Lower lobe of right lung (tissue), 2 donors: ENCODE data around the gene SORL1-AS1.

Source experiments
- ATAC-seq, 2 donors: fragments of 200-7000 bp; cut with Tn5 transposase; one replicate each; pipeline ENCODE4 v1.9.1; 2020 to 2022; ENCODE audit warnings: mild to moderate bottlenecking in 2 of 2, moderate library complexity in 2 of 2
- DNase-seq: peaks from one replicate; pipeline ENCODE4 v3.0.0-alpha.2; 2020
- H3K27ac ChIP-seq: fragments of 200-600 bp; one replicate; pipeline ENCODE4 v1.8.0; 2022
- H3K27me3 ChIP-seq: fragments of 200-600 bp; one replicate; pipeline ENCODE4 v1.8.0; 2022; ENCODE audit warnings: low read depth
- H3K36me3 ChIP-seq: fragments of 200-600 bp; one replicate; pipeline ENCODE4 v1.8.0; 2022; ENCODE audit warnings: mild to moderate bottlenecking
- H3K4me1 ChIP-seq: fragments of 200-600 bp; one replicate; pipeline ENCODE4 v1.8.0; 2022
- H3K4me3 ChIP-seq: fragments of 200-600 bp; one replicate; pipeline ENCODE4 v1.8.0; 2022; ENCODE audit warnings: mild to moderate bottlenecking
- H3K9me3 ChIP-seq: fragments of 200-600 bp; one replicate; pipeline ENCODE4 v1.8.0; 2022
- intact Hi-C: fragments of 100-400 bp; cut with DNase I; formaldehyde crosslinking; loops from one replicate; pipeline ENCODE4 v1.11.0; 2022
- TF ChIP-seq, protein P1 (sequence below): fragments of 200-600 bp; IDR thresholded peaks from one replicate; pipeline ENCODE4 v1.8.0; 2022; ENCODE audit warnings: antibody characterized with exemption, mild to moderate bottlenecking
- donor health status: DM: no; HTN: yes; CAD: no; lungs with severe emphysema.

Gene SORL1-AS1

DNA sequence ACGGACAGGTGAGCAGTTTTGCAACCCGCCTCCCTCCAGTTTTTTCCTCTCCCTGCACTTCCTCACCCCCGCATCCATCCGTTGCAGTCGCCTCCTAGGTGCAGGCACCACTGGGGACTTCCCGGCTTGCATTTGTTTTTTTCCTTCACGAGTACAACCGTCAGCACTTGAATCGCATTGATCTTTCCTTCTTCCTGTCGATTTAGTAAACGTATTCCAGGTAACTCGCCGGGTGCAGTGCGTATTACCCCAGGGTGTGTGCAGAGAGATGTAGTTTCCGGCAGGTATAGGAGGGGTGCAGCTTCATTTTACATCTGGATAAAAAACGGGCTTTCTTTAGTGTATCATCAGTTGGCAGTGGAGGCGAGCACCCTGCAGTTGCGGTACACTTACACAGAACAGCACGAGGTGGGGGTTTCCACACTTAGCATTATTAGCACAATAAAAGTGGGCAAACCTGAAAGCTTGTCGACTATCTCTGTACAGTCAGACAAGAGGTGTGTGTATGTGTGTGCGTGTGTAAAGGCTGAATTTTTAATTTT, at the start of gene SORL1-AS1:
Gene SORL1-AS1 (minus strand): TSS at position 359 of the 542 bp plus-strand sequence.
- peaks cover 35% of the 10 kb centered on the region for H3K4me1 ChIP-seq
- ATAC-seq, result peak; percentile 24 to 66

DNA sequence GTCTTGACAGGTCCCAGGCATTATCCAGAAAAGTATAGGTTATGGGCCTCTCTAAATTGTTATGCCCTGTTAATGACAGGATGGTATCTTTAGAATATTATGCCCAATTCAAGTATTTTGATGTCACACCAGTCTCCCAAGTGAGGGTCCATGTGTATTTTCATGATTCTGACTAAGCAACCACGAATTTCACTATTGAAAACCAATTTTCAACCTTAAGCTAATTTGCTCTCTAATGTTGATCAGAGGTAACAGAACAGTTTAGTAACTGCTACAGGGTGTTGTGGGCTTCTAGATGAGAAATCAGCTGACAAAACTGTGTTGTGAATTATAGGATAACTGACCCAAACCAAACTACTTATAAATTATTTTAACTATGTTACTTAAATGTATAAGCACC, 48.0 kb upstream of the SORL1-AS1 start:
- no peaks in the 10 kb centered on the region for H3K4me1 ChIP-seq
- H3K36me3 ChIP-seq, result peaks cover 11% of the 10 kb centered on the region
- ATAC-seq (no peak), DNase-seq (no peak)
- TF ChIP-seq, protein P1, sequence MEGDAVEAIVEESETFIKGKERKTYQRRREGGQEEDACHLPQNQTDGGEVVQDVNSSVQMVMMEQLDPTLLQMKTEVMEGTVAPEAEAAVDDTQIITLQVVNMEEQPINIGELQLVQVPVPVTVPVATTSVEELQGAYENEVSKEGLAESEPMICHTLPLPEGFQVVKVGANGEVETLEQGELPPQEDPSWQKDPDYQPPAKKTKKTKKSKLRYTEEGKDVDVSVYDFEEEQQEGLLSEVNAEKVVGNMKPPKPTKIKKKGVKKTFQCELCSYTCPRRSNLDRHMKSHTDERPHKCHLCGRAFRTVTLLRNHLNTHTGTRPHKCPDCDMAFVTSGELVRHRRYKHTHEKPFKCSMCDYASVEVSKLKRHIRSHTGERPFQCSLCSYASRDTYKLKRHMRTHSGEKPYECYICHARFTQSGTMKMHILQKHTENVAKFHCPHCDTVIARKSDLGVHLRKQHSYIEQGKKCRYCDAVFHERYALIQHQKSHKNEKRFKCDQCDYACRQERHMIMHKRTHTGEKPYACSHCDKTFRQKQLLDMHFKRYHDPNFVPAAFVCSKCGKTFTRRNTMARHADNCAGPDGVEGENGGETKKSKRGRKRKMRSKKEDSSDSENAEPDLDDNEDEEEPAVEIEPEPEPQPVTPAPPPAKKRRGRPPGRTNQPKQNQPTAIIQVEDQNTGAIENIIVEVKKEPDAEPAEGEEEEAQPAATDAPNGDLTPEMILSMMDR, result no peak
- intact Hi-C loops, result no loop called here
- no peaks in the 10 kb centered on the region for H3K9me3 ChIP-seq
- H3K4me3 ChIP-seq, result no peak overlapping the region
- no peaks in the 10 kb centered on the region for H3K27me3 ChIP-seq
- H3K27ac ChIP-seq, result no peak overlapping the region

More for the DNA sequence above, at the start of gene SORL1-AS1:
- TF ChIP-seq, protein P1, result no peak
- Histone ChIP-seq H3K27me3 (no peaks in the 10 kb centered on the region), H3K9me3 (no peaks in the 10 kb centered on the region), H3K36me3 (no peaks in the 10 kb centered on the region), H3K4me3 (peak within 1 kb of the TSS; percentile 86), H3K27ac (peak within 1 kb of the TSS; percentile 73)
- DNase-seq, result no peak
- intact Hi-C loops, result no loop called here

DNA sequence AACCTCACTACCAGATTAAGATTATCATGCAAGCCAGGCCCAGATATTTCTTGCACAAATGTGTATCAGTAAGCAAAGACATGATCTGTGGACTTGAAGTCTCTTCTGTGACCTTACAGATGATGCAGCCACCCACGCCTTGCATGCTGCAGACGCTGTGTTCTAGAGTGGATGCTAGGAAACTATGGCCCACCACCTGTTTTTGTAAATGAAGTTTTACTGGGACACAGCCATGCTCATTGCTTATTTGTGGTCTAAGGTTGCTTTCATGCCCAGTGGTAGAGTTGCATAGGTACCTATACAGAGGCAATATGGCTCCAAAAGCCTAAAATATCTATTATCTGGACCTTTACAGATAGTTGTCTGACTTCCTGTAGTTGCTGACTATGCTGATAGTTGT, 47.5 kb upstream of the SORL1-AS1 start:
- Histone ChIP-seq H3K36me3 (peaks cover 11% of the 10 kb centered on the region), H3K27me3 (no peaks in the 10 kb centered on the region), H3K9me3 (no peaks in the 10 kb centered on the region), H3K4me1 (no peaks in the 10 kb centered on the region), H3K4me3 (no peak overlapping the region), H3K27ac (no peak overlapping the region)
- ATAC-seq (no peak), DNase-seq (no peak)
- TF ChIP-seq, protein P1, result no peak
- intact Hi-C loops, result no loop called here

DNA sequence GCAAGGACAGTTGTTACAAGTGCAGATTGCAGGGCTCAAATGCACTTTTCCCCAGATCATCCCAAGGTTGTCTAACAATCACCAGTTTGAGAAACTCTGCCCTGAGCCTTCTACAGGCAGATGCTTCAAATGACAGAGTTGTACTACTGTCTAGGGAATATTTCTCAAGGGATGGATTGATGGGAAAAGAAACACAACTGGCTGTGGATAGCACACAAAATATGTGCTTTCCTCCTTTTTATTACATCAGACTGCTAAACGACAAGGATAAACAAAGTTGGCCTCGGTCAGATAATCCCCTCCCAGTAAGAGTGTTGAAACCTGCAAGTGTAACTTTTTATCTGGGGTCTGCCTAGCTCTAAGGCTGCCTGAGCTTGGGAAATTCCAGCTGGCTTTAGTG, 46.6 kb upstream of the SORL1-AS1 start:
- peaks cover 11% of the 10 kb centered on the region for H3K36me3 ChIP-seq
- H3K4me3 ChIP-seq, result no peak overlapping the region
- no peak overlapping the region for H3K27ac ChIP-seq
- intact Hi-C loops, result no loop called here
- no peak for ATAC-seq
- no peaks in the 10 kb centered on the region for H3K27me3 ChIP-seq
- DNase-seq, result no peak
- H3K4me1 ChIP-seq, result peaks cover 7% of the 10 kb centered on the region
- no peaks in the 10 kb centered on the region for H3K9me3 ChIP-seq
- TF ChIP-seq, protein P1, result no peak

DNA sequence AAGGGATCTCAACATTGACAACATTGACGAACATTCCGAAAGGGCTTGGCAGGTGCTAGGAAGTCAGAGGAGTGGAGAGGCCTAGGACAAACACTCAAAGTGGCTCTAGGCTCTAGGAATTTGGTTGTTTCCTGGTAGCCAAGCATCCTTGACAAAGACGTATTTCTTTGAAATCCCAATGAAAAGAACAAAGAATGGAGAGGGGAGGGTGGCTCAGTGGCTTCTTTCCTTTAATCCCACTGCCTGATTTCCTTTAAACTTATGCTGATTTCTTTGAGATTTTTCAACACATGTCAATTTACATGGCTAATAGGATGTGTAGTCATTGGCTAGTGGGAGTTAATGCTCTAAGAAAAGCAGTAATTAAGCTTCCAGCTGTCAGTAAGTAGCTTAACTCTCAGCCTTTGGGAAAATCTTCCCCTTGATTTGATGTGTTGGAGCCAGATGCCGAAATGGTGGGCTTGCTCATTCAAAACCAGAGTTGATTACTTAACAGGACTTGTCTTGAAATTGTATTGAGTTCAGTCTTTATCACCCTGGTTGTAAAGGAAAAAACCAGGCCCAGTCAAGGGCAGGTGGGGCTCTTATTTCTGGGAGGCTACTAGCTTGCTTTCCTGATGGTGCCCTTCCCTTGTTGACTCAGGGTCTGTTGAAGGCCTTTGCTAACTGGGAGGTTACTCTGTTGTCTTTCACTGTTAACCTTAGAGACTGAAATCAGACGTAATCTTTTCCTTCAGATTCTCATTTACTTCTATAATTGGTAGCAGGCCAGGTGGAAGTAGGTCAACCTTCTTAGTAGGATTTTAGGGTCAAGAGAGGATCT, 44.6 kb upstream of the SORL1-AS1 start:
- Histone ChIP-seq H3K9me3 (no peaks in the 10 kb centered on the region), H3K36me3 (peaks cover 11% of the 10 kb centered on the region), H3K4me1 (peaks cover 13% of the 10 kb centered on the region), H3K27ac (no peak overlapping the region), H3K27me3 (no peaks in the 10 kb centered on the region), H3K4me3 (no peak overlapping the region)
- TF ChIP-seq, protein P1, result no peak
- intact Hi-C loops, result no loop called here
- DNase-seq (no peak), ATAC-seq (peak; percentile 82 to 87)
